ENCODE measurements around the gene EHHADH. TPM values are rescaled to one million over a fixed set of nuclear protein-coding genes. Genes with fewer than 3 reads are reported as not detected.

EHHADH gene
- polyA plus RNA-seq, 2 of the 4 experiments (the other 2 are of a cell fraction) = 5.4 to 7.7 TPM

GRCh38 chr3:185225523-185225922, 28.3 kb downstream of the EHHADH start:
- no peak overlapping the region for H3K27ac ChIP-seq
- H3K9me3 ChIP-seq = no peaks in the 10 kb centered on the region
- CTCF ChIA-PET = interaction anchor here (1.9 kb wide), 1 partner anchor 10 kb away, joined by 8 read pairs; no protein-coding TSS in a partner anchor

GRCh38 chr3:185225080-185225479, 28.8 kb downstream of the EHHADH start:
- DNase-seq (ENCODE audit: low read depth in 1 of 2, low spot score in 1 of 2) (no peak), ATAC-seq (no peak), FAIRE-seq (no peak)
- WGBS (ENCODE audit: missing lambda C conversion rate) = 93% methylated on average over 1 of the region's 1 CpG
- POLR2A ChIA-PET = no interaction called here
- Histone ChIP-seq H3K4me1 (no peaks in the 10 kb centered on the region), H3K9me3 (no peaks in the 10 kb centered on the region), H3K4me3 (no peak overlapping the region), H3K4me2 (no peak overlapping the region), H3K27ac (no peak overlapping the region)
- no peak for TF ChIP-seq CBX2 (IDR thresholded peaks at IDR 0.05; ENCODE audit: borderline replicate concordance, low read depth)
- TF ChIP-seq RARB (CRISPR knock-in tag; IDR thresholded peaks at IDR 0.05) = no peak
- TF ChIP-seq CBX8 (IDR thresholded peaks at IDR 0.05) = no peak
- TF ChIP-seq CHD2 (IDR thresholded peaks at IDR 0.05; ENCODE audit: low read length, partially characterized antibody) = no peak
- no peak for TF ChIP-seq ELK1 (IDR thresholded peaks at IDR 0.05; ENCODE audit: low read depth, low read length)
- no peak for TF ChIP-seq CHD4 (IDR thresholded peaks at IDR 0.05; ENCODE audit: borderline replicate concordance)
- TF ChIP-seq NR3C1 (IDR thresholded peaks at IDR 0.05) = no peak
- TF ChIP-seq EHMT2 (IDR thresholded peaks at IDR 0.05; ENCODE audit: low read depth) = no peak
- no peak for TF ChIP-seq HES2 (IDR thresholded peaks at IDR 0.05)
- TF ChIP-seq HEYL (CRISPR knock-in tag; IDR thresholded peaks at IDR 0.05) = no peak
- no peak for TF ChIP-seq ESRRA (IDR thresholded peaks at IDR 0.05; ENCODE audit: borderline replicate concordance, low read length)
- TF ChIP-seq JUN (IDR thresholded peaks at IDR 0.05) = no peak
- CTCF ChIA-PET = interaction anchor here (1.9 kb wide), 1 partner anchor 9 kb away, joined by 8 read pairs; no protein-coding TSS in a partner anchor

More at GRCh38 chr3:185225523-185225922, 28.3 kb downstream of the EHHADH start:
- Histone ChIP-seq H3K4me3 (no peak overlapping the region), H3K4me2 (no peak overlapping the region), H3K4me1 (no peaks in the 10 kb centered on the region)
- ATAC-seq = no peak
- no peak for FAIRE-seq
- TF ChIP-seq CHD4 (IDR thresholded peaks at IDR 0.05; ENCODE audit: borderline replicate concordance) = no peak
- TF ChIP-seq NPAS2 (CRISPR knock-in tag; IDR thresholded peaks at IDR 0.05; ENCODE audit: borderline replicate concordance) = no peak
- TF ChIP-seq KDM1A (IDR thresholded peaks at IDR 0.05; ENCODE audit: low read depth) = no peak
- no peak for TF ChIP-seq ZNF302 (CRISPR knock-in tag; IDR thresholded peaks at IDR 0.05)
- TF ChIP-seq PBX3 (IDR thresholded peaks at IDR 0.05) = no peak
- no peak for TF ChIP-seq POLR2A (IDR thresholded peaks at IDR 0.05; ENCODE audit: low read length)
- TF ChIP-seq HOXB13 (CRISPR knock-in tag; IDR thresholded peaks at IDR 0.05; ENCODE audit: low read depth) = no peak
- no peak for TF ChIP-seq ELK1 (IDR thresholded peaks at IDR 0.05; ENCODE audit: low read depth, low read length)
- TF ChIP-seq HDAC2 (IDR thresholded peaks at IDR 0.05) = no peak
- TF ChIP-seq BCL3 (IDR thresholded peaks at IDR 0.05) = no peak
- TF ChIP-seq KDM5A (IDR thresholded peaks at IDR 0.05) = no peak
- no peak for TF ChIP-seq EHMT2 (IDR thresholded peaks at IDR 0.05; ENCODE audit: low read depth)
- no peak for TF ChIP-seq MYC (IDR thresholded peaks at IDR 0.05; ENCODE audit: borderline replicate concordance, low read length)
- DNase-seq (ENCODE audit: low read depth in 1 of 2, low spot score in 1 of 2) = no peak
- POLR2A ChIA-PET = no interaction called here
